HFF-Myc (cell line): ENCODE measurements around the gene BGN.

Source experiments
- DNase-seq: peaks from one replicate; pipeline ENCODE4 v3.0.0-alpha.2; 2011; ENCODE audit warnings: low read depth; ENCODE audit errors: extremely low read depth
- H3K4me3 ChIP-seq: replicated peaks from 2 replicates; pipeline ENCODE4 v1.5.1; 2011; ENCODE audit warnings: low read depth, mild to moderate bottlenecking, control low read depth, low read length
- CTCF ChIP-seq: IDR thresholded peaks from 2 replicates; pipeline ENCODE4 v1.5.1; 2012; ENCODE audit warnings: mild to moderate bottlenecking, low read depth, low read length, control low read depth; ENCODE audit errors: missing control alignments

BGN gene

GRCh38 chrX:153474718-153475117 lies 20.1 kb upstream of the BGN start:
- no peak for TF ChIP-seq CTCF
- H3K4me3 ChIP-seq = no peak overlapping the region
- DNase-seq = no peak

- no peak for DNase-seq
- no peak for TF ChIP-seq CTCF
- no peak overlapping the region for H3K4me3 ChIP-seq
These were observed 19.5 kb upstream of the BGN start for GRCh38 chrX:153475271-153475670.

- no peak for TF ChIP-seq CTCF
- DNase-seq = no peak
- no peak overlapping the region for H3K4me3 ChIP-seq
These were observed 19.0 kb upstream of the BGN start for GRCh38 chrX:153475751-153476281.

GRCh38 chrX:153476666-153477363 lies 18.0 kb upstream of the BGN start:
- peak; percentile 60 for DNase-seq
- H3K4me3 ChIP-seq = no peak overlapping the region
- no peak for TF ChIP-seq CTCF

- no peak for TF ChIP-seq CTCF
- no peak overlapping the region for H3K4me3 ChIP-seq
- no peak for DNase-seq
These were observed 17.4 kb upstream of the BGN start for GRCh38 chrX:153477364-153477857.

GRCh38 chrX:153477901-153478300 lies 16.9 kb upstream of the BGN start:
- no peak overlapping the region for H3K4me3 ChIP-seq
- no peak for TF ChIP-seq CTCF
- DNase-seq = no peak
